ENCODE measurements around the gene ZKSCAN5.
A peak's percentile ranks its signal among the peaks of the same experiment; 100 is the strongest.

Gene ZKSCAN5

GRCh38 chr7:99504603-99505323 is at the start of gene ZKSCAN5:
Gene ZKSCAN5, plus strand, starts transcription at chr7:99504662. Its CDS starts 1,383 bp downstream, at chr7:99506045.
- peak; percentile 46 for FAIRE-seq

GRCh38 chr7:99455874-99456273 is 48.6 kb upstream of the ZKSCAN5 start:
- no peak for FAIRE-seq

GRCh38 chr7:99456288-99456687 is 48.2 kb upstream of the ZKSCAN5 start:
- FAIRE-seq = no peak

GRCh38 chr7:99457050-99457649 is 47.3 kb upstream of the ZKSCAN5 start:
- no peak for FAIRE-seq

- no peak for FAIRE-seq
These were observed 46.6 kb upstream of the ZKSCAN5 start for GRCh38 chr7:99457650-99458493.

GRCh38 chr7:99459087-99459486 is 45.4 kb upstream of the ZKSCAN5 start:
- no peak for FAIRE-seq

GRCh38 chr7:99460651-99461050 is 43.8 kb upstream of the ZKSCAN5 start:
- FAIRE-seq = no peak

GRCh38 chr7:99461221-99461620 is 43.2 kb upstream of the ZKSCAN5 start:
- FAIRE-seq = no peak

- no peak for FAIRE-seq
These were observed 39.1 kb upstream of the ZKSCAN5 start for GRCh38 chr7:99465421-99465768.

GRCh38 chr7:99468336-99468918 is 36.0 kb upstream of the ZKSCAN5 start:
- no peak for FAIRE-seq

GRCh38 chr7:99469381-99470065 is 34.9 kb upstream of the ZKSCAN5 start:
- peak; percentile 99 for FAIRE-seq

GRCh38 chr7:99472561-99473314 is 31.7 kb upstream of the ZKSCAN5 start, which contains the start of gene ZNF789:
Gene ZNF789, plus strand, starts transcription at chr7:99472890. Its CDS starts 3,567 bp downstream, at chr7:99476457.
- FAIRE-seq = peak; percentile 99

- no peak for FAIRE-seq
These were observed 31.2 kb upstream of the ZKSCAN5 start for GRCh38 chr7:99473315-99473596.

- no peak for FAIRE-seq
These were observed 28.4 kb upstream of the ZKSCAN5 start for GRCh38 chr7:99476107-99476506.

GRCh38 chr7:99478464-99479440 is 25.7 kb upstream of the ZKSCAN5 start:
- no peak for FAIRE-seq

GRCh38 chr7:99485094-99485493 is 19.4 kb upstream of the ZKSCAN5 start:
- no peak for FAIRE-seq

GRCh38 chr7:99489235-99489634 is 15.2 kb upstream of the ZKSCAN5 start:
- no peak for FAIRE-seq

GRCh38 chr7:99490878-99491277 is 13.6 kb upstream of the ZKSCAN5 start:
- FAIRE-seq = no peak

- no peak for FAIRE-seq
These were observed 10.6 kb upstream of the ZKSCAN5 start for GRCh38 chr7:99493823-99494222.

- no peak for FAIRE-seq
These were observed 6.5 kb upstream of the ZKSCAN5 start for GRCh38 chr7:99497766-99498545.

Measured in G401.6 (cell line).